HepG2 (cell line): ENCODE results near the gene CPSF6. TPM values are rescaled to one million over a fixed set of nuclear protein-coding genes. Genes with fewer than 3 reads are reported as not detected.

Source experiments
- ATAD3A ChIP-seq: sonication (generic); formaldehyde crosslinking; IDR thresholded peaks from 2 replicates; pipeline ENCODE4 v1.4.0; 2020; ENCODE audit warnings: missing genetic modification reagents
- ATF1 ChIP-seq: IDR thresholded peaks from 2 replicates; pipeline ENCODE4 v1.6.1; 2016; ENCODE audit warnings: mild to moderate bottlenecking, control low read depth
- ATF2 ChIP-seq: sonication (generic); formaldehyde crosslinking; IDR thresholded peaks from 2 replicates; pipeline ENCODE4 v1.4.0; 2020; ENCODE audit warnings: missing genetic modification reagents
- CTCF ChIP-seq: sonication (generic); formaldehyde crosslinking; IDR thresholded peaks from 2 replicates; pipeline ENCODE4 v1.5.0; 2020; ENCODE audit warnings: mild to moderate bottlenecking, missing genetic modification reagents, moderate library complexity
- DBP ChIP-seq: sonication (generic); formaldehyde crosslinking; IDR thresholded peaks from 2 replicates; pipeline ENCODE4 v1.4.0; 2020; ENCODE audit warnings: missing genetic modification reagents; ENCODE audit errors: not compliant biosample characterization
- ELF1 ChIP-seq: sonication (generic); formaldehyde crosslinking; IDR thresholded peaks from 2 replicates; pipeline ENCODE4 v1.4.0; 2020; ENCODE audit warnings: missing genetic modification reagents
- LRRFIP1 ChIP-seq: sonication (generic); formaldehyde crosslinking; conservative IDR thresholded peaks from 2 replicates; pipeline ENCODE4 v1.4.0; 2020; ENCODE audit warnings: missing genetic modification reagents
- MZF1 ChIP-seq: sonication (generic); formaldehyde crosslinking; IDR thresholded peaks from 2 replicates; pipeline ENCODE4 v1.8.1; 2023; ENCODE audit warnings: mild to moderate bottlenecking, missing genetic modification reagents, borderline replicate concordance
- NFIB ChIP-seq: sonication (generic); formaldehyde crosslinking; IDR thresholded peaks from 2 replicates; pipeline ENCODE4 v1.9.0; 2021; ENCODE audit warnings: missing genetic modification reagents, mild to moderate bottlenecking, borderline replicate concordance
- PITX1 ChIP-seq: sonication (generic); formaldehyde crosslinking; IDR thresholded peaks from 2 replicates; pipeline ENCODE4 v1.5.1; 2020; ENCODE audit warnings: mild to moderate bottlenecking, missing genetic modification reagents
- REPIN1 ChIP-seq: sonication (generic); formaldehyde crosslinking; IDR thresholded peaks from 2 replicates; pipeline ENCODE4 v1.8.0; 2022; ENCODE audit warnings: missing genetic modification reagents, low read depth, mild to moderate bottlenecking, borderline replicate concordance
- SAP130 ChIP-seq: IDR thresholded peaks from 2 replicates; pipeline ENCODE4 v1.6.1; 2016; ENCODE audit warnings: low read depth
- SIN3A ChIP-seq: IDR thresholded peaks from 2 replicates; pipeline ENCODE4 v1.6.1; 2011; ENCODE audit warnings: low read depth, mild to moderate bottlenecking, control low read depth, low read length, borderline replicate concordance
- ZBTB44 ChIP-seq: sonication (generic); formaldehyde crosslinking; IDR thresholded peaks from 2 replicates; pipeline ENCODE4 v1.4.0; 2020; ENCODE audit warnings: missing genetic modification reagents
- ZBTB7A ChIP-seq: sonication (generic); formaldehyde crosslinking; IDR thresholded peaks from 2 replicates; pipeline ENCODE4 v1.8.0; 2022; ENCODE audit warnings: mild to moderate bottlenecking, missing genetic modification reagents
- ZNF468 ChIP-seq: sonication (generic); formaldehyde crosslinking; IDR thresholded peaks from 2 replicates; pipeline ENCODE4 v1.8.0; 2022; ENCODE audit warnings: mild to moderate bottlenecking, moderate library complexity, missing genetic modification reagents
- ZNF547 ChIP-seq: sonication (generic); formaldehyde crosslinking; IDR thresholded peaks from 2 replicates; pipeline ENCODE4 v1.5.1; 2020; ENCODE audit warnings: mild to moderate bottlenecking, missing genetic modification reagents
- ZNF598 ChIP-seq: sonication (generic); formaldehyde crosslinking; IDR thresholded peaks from 2 replicates; pipeline ENCODE4 v1.5.1; 2020; ENCODE audit warnings: mild to moderate bottlenecking, missing genetic modification reagents, borderline replicate concordance
- ZNF790 ChIP-seq: sonication (generic); formaldehyde crosslinking; IDR thresholded peaks from 2 replicates; pipeline ENCODE4 v1.8.0; 2022; ENCODE audit warnings: missing genetic modification reagents, mild to moderate bottlenecking, borderline replicate concordance
- polyA plus RNA-seq, 8 experiments: library from polyadenylated mRNA; depleted of rRNA in 3 of 8; stranded (reverse) in 7 of 8; unstranded in 1 of 8; fragments of >200 nt; fragmentation: Illumina TruSeq in 4 of 8; extraction: Trizol in 4 of 8; gene quantifications; 2 replicates each; pipeline versions ENCODE4 v1.2.1 to v1.2.3, GENCODE V29; 2011 to 2016; ENCODE audit warnings: low read depth in 4 of 8, missing spikeins in 1 of 8, mixed read lengths in 1 of 8; ENCODE audit not compliant: insufficient read depth in 1 of 8
- total RNA-seq, 5 experiments: library from RNA; depleted of rRNA; stranded (reverse); fragments of >200 nt; fragmentation: Illumina TruSeq; extraction: Trizol; gene quantifications; 2 replicates each; pipeline ENCODE4 v1.2.3, GENCODE V29; 2016; ENCODE audit warnings: low read depth in 1 of 5

The CPSF6 gene
- total and polyA plus RNA-seq, 2 of the 13 experiments (the other 11 are each of a cell fraction or from before 2014, with no cell fraction given) = 41.8 to 71.0 TPM

- TF ChIP-seq ATF2 (CRISPR knock-in tag) = no peak
- TF ChIP-seq ZNF790 (CRISPR knock-in tag) = no peak
- no peak for TF ChIP-seq LRRFIP1
- TF ChIP-seq MZF1 (CRISPR knock-in tag) = no peak
- TF ChIP-seq ATF1 = no peak
- no peak for TF ChIP-seq DBP (CRISPR knock-in tag)
- TF ChIP-seq REPIN1 = no peak
- TF ChIP-seq ZBTB44 (CRISPR knock-in tag) = no peak
- no peak for TF ChIP-seq ZBTB7A (CRISPR knock-in tag)
- no peak for TF ChIP-seq PITX1 (CRISPR knock-in tag)
- TF ChIP-seq CTCF (CRISPR knock-in tag) = peak; percentile 45
- TF ChIP-seq ZNF547 (CRISPR knock-in tag) = no peak
- TF ChIP-seq ELF1 = no peak
- TF ChIP-seq SAP130 (CRISPR knock-in tag) = no peak
- TF ChIP-seq NFIB (CRISPR knock-in tag) = no peak
- TF ChIP-seq ATAD3A (CRISPR knock-in tag) = no peak
- TF ChIP-seq SIN3A = no peak
- TF ChIP-seq ZNF468 (CRISPR knock-in tag) = no peak
- no peak for TF ChIP-seq ZNF598 (CRISPR knock-in tag)
These were observed 42.8 kb upstream of the CPSF6 start (continued) for GRCh38 chr12:69196302-69197288.
